Measurements from ENCODE around the gene IQCB1. TPM values are rescaled to one million over a fixed set of nuclear protein-coding genes. Genes with fewer than 3 reads are reported as not detected.

The IQCB1 gene
- total and polyA plus RNA-seq, 10 of the 15 experiments (the other 5 are each of a cell fraction or from before 2014, with no cell fraction given) = 36.0 to 69.4 (median 48.9) TPM

DNA sequence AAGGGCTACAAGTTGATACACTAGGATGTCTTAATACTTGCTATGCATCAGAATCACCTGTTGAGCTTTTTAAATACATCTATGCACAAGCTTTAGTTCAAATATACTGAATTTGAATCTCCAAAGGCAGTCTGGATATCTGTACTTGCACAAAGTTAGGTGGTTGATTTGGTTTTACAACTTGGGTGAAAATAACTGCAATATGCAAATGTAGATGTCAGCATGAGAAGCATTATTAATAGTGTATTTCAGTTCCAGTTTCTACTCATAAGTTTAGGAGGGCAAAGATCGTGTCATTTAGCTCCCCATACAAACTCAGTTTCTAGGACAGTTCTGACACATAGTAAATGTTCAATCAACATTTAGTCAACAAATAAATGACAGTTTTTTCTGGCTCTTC is 25.6 kb downstream of the IQCB1 start:
- Histone ChIP-seq H3K4me2 (ENCODE audit: control insufficient read depth, insufficient read depth) (peak overlapping the region; percentile 74), H3K4me1 (ENCODE audit: control insufficient read depth, insufficient read depth, low read length) (peaks cover 26% of the 10 kb centered on the region), H3K9ac (ENCODE audit: control insufficient read depth, insufficient read depth, low read length) (no peak overlapping the region), H3K79me2 (ENCODE audit: control insufficient read depth, insufficient read depth, low read length) (peaks cover 20% of the 10 kb centered on the region), H3K9me3 (replicated peaks; ENCODE audit: control insufficient read depth, insufficient read depth, low read length) (no peaks in the 10 kb centered on the region; the same call in 2 of the 3 replicates), H3K27me3 (replicated peaks in 1 of 2; ENCODE audit: control insufficient read depth in 2 of 2, insufficient read depth in 2 of 2, low read length in 1 of 2) (no peaks in the 10 kb centered on the region), H3K4me3 (no peak overlapping the region), H2AFZ (ENCODE audit: control insufficient read depth, low read depth, low read length) (no peak overlapping the region), H3K36me3 (ENCODE audit: control insufficient read depth in 2 of 2, insufficient read depth in 2 of 2, low read length in 1 of 2) (peaks cover 9 to 27% of the 10 kb centered on the region in 2 experiments), H3K27ac (ENCODE audit: control insufficient read depth, insufficient read depth) (peak overlapping the region; percentile 81), H4K20me1 (ENCODE audit: control insufficient read depth, insufficient read depth) (no peaks in the 10 kb centered on the region)
- in situ Hi-C loops (cut with MboI) = no loop called here
- intact Hi-C loops (cut with micrococcal nuclease; ENCODE audit: unreplicated experiment) = loop anchor here (5.0 kb wide), 1 partner anchor 262 kb away; the partner anchor contains the start of gene POLQ
- RAD21 ChIA-PET (ENCODE audit: unreplicated experiment) = interaction anchor here (0.7 to 4.1 kb wide), 19 partner anchors 8 to 778 kb away, joined by 3 to 51 read pairs (median 4); partner anchors contain the start of genes EAF2, GOLGB1 and IQCB1
- CTCF ChIA-PET = interaction anchor here (0.8 to 4.1 kb wide), 11 partner anchors 13 to 449 kb away, joined by 3 to 16 read pairs (median 5); partner anchors contain the start of genes EAF2 and IQCB1
- FAIRE-seq (peak; percentile 59), ATAC-seq (peak; percentile 99), DNase-seq (ENCODE audit: low read depth, low spot score) (peak; percentile 84)
- POLR2A ChIA-PET = interaction anchor here (0.6 to 4.5 kb wide), 10 partner anchors 14 to 574 kb away, joined by 3 to 21 read pairs (median 4); partner anchors contain the start of genes EAF2, IQCB1 and MIX23
- BruUV-seq (replicated peaks) = no TSS peak
- SMC1A ChIA-PET (ENCODE audit: uncharacterized antibody, unreplicated experiment) = interaction anchor here (0.6 to 11.9 kb wide), 26 partner anchors 8 to 449 kb away, joined by 3 to 171 read pairs (median 4); partner anchors contain the start of genes EAF2, IQCB1 and POLQ
- WGBS (ENCODE audit: insufficient coverage, insufficient replicate concordance, low lambda C conversion rate, missing lambda C conversion rate) = 3% methylated on average over 1 of the region's 1 CpG
- TF ChIP-seq WRNIP1 (IDR thresholded peaks at IDR 0.05; ENCODE audit: borderline replicate concordance, low read depth, low read length) = no peak
- peak; percentile 44; the same call in 1 of the 2 replicates for TF ChIP-seq CREM (IDR thresholded peaks at IDR 0.05; ENCODE audit: low read depth)
- no peak for TF ChIP-seq BCL11A (IDR thresholded peaks at IDR 0.05; ENCODE audit: low read depth, low read length)
- TF ChIP-seq BCLAF1 (IDR thresholded peaks at IDR 0.05) = no peak
- TF ChIP-seq MTA3 (IDR thresholded peaks at IDR 0.05; ENCODE audit: borderline replicate concordance, low read length) = peak; percentile 77; the same call in 1 of the 2 replicates
- TF ChIP-seq CHD2 (IDR thresholded peaks at IDR 0.05; ENCODE audit: borderline replicate concordance, low read depth, low read length) = no peak
- TF ChIP-seq SUZ12 (IDR thresholded peaks at IDR 0.05; ENCODE audit: unreplicated experiment) = no peak
- peak; percentile 44; the same call in 1 of the 2 replicates for TF ChIP-seq BACH1 (IDR thresholded peaks at IDR 0.05; ENCODE audit: borderline replicate concordance)
- peak; percentile 75 to 87 for TF ChIP-seq EP300 (IDR thresholded peaks at IDR 0.05; ENCODE audit: borderline replicate concordance in 1 of 2, control insufficient read depth in 1 of 2, low read depth in 2 of 2, low read length in 2 of 2)
- TF ChIP-seq HDAC2 (IDR thresholded peaks at IDR 0.05) = no peak
- TF ChIP-seq NR2F1 (conservative IDR thresholded peaks at IDR 0.05) = peak; percentile 94
- no peak for TF ChIP-seq CEBPZ (IDR thresholded peaks at IDR 0.05; ENCODE audit: low read depth, low read length)
- peak; percentile 86 for TF ChIP-seq ATF7 (IDR thresholded peaks at IDR 0.05; ENCODE audit: low read depth)
- no peak for TF ChIP-seq HDAC6 (IDR thresholded peaks at IDR 0.05; ENCODE audit: unreplicated experiment)
- TF ChIP-seq E4F1 (IDR thresholded peaks at IDR 0.05; ENCODE audit: borderline replicate concordance, partially characterized antibody) = no peak
- TF ChIP-seq BMI1 (IDR thresholded peaks at IDR 0.05; ENCODE audit: borderline replicate concordance) = no peak

Data from GM12878 (cell line).